NCI-H1048 (cell line): ENCODE data around the gene HLA-DRB5.
"Not testable (repeated sequence)": the region's sequence is repeated elsewhere in the genome, so short reads cannot be mapped to it uniquely, and the experiment has no call there.

Source experiments
- DNase-seq: peaks from one replicate; lab custom pipeline; 2025; lab: John Stamatoyannopoulos, UW

HLA-DRB5 gene

DNA sequence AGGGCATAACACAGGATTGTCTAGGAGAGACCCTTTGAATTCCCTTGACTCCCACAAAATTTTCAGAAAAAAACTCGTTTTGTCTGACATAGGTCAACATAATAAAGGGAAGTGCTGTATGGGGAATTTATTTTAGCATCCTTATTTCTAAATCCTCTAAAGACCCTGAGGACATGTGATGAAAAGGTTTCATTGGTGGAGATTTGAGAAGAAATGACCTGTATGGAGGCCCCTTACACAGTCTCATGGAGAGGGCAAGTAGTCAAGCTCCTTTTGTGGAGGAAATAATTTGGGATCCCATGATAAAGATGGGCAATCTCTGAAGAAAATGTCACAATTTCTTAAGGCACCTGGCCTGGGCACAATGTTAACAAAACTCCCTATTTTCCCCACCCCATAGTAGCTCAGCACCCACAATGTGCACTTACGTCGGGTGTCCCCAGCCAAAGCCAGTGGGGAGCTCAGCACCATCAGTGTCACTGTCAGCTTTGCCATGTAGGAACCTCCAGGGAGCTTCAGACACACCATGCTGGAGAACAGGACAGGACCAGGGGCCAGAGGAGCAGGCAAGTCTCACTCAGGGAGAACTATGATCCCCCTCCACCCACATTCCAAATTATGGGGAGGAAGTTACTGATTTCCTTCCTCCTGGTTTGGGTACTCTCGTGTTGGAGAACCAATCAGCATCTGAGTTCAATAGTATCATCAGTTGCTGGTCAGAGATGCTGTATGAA, at the start of gene HLA-DRB5:
HLA-DRB5 (minus strand) TSS at position 591 of the 734 bp plus-strand sequence; CDS start at position 528, 63 bp downstream.
- no peak for DNase-seq

DNA sequence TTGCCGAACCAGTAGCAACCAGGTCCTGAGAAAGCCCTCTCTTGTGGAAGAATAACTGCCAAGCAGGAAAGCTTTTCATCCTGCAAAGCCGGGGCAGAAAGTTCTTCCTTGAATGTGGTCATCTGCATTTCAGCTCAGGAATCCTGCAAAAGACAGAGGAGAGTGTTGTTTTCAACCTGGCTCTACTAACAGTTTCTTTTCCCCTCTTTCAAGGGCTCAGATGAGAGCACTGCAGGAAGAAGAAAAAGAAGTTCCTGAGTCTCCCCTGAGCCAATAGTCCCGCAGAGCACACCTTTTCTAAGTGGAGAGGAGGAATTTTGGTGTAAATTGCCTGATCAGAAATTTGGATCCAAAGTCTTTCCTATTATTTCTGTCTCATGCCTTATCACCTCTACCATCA, 48.9 kb upstream of the HLA-DRB5 start:
- DNase-seq: no peak

DNA sequence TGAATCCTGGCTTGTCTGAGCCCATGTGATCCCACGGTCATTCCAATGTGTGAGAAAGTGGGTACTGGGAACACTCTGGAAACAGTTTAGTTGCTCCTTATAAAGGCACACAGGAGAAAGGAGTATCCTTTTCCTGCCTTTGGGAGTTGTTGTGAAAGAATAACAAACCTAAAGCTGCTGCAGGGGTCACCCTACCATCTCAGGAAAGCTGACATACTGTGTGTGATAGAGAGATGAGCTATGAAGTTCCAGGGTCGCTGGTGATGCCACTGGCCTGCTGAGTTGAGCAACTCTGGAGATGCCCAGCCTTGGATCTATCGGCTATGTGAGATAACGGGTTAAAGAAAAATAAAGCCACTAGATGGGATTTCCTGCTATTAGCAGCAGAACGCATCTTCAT, 47.4 kb upstream of the HLA-DRB5 start:
- DNase-seq: not testable (repeated sequence)

DNA sequence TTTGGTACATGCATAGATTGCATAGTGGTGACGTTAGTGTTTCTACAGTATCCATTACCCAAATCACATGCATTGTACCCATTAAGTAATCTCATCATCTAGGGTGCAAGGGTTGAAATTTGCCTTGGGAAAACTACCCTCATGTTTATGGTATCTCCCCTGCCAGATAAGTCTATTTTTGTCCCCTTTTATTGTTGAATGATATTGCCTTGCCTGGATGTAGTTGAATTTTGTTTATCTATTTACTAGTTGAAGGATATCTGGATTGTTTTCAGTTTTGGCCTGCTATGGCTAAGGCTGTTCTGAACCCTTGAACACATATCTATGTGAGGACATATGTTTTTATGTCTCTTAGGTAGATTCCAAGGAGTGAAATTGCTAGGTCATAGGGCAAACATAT, 46.2 kb upstream of the HLA-DRB5 start:
- DNase-seq: no peak

DNA sequence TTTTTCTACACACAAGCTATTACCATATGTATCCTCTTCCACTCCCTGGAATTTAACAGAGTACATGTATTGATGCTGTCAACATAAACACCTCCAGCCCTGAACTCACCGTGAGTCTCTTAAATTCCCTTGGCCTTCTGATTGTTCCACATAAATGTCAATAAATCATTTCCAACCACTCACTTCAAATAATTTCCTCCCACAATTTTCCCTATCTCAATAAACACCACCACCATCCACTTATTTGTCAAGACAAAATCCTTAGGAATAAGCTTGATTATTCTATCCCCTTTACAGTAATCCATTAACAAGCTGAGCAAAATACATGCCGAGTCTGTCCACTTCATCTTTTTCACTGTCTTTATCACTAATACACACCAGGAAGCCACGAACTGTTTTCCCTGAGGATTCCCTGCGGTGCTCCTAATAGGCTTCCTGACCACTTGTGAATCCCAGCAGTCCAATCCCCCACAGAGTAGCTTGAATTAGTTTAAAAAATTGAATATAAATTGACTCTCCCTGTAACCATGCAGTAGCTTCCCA, 40.3 kb upstream of the HLA-DRB5 start:
- DNase-seq: no peak

DNA sequence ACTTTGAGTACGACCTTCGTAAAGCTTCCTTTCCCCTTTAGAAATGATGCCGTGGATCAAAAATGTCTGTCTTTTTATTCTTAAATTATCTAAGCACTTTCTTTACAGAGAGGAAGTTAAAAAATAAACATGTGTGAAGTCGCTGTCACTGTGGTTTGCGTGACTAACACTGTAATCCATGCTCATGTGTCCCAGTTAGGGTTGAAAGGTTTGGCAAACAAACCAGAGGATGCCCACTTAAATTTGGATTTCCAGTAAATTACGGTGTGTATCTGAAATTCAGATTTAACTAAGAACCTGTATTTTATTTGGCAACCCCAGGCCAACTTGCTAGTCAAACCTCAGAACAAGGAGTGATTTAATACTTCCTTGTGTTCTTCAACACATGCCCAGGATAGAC, 38.5 kb upstream of the HLA-DRB5 start:
- DNase-seq: no peak

DNA sequence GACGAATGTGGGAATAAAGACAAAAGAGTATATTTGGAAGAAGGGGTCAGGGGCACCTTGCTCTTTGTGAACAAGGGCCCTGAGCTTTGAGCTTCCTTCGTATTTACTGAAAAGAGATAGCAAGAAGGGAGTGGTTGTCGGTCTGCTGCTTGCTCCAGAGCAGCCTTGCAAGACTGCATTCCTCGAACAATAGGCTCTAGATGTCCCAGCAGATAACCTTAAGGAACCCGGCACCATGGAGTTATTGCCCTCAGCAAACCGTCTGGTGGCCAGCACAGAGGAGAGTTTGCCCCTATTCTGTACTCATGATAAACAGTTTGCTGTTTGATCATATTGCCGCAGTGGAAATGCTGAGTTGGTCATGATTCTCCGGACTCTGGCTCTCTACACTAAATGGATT, 36.9 kb upstream of the HLA-DRB5 start:
- DNase-seq: no peak

DNA sequence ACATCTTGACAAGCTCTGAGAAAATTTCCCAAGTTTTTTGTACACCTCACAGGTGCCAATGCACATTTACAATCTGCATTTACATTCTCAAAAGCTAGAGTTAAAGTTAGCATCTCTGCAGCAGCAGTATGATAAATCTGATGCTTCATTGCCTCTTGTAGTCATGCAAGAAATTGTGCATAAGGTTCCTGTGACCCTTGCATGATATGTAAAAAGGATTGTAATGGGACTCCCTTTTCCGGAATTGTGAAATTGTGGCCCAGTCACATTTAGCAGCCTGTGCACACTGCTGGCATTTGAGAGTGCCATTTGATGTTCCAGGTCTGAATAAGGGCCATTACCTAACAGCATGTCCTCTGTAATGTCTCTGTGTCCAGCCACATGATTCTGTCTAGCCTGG, 35.4 kb upstream of the HLA-DRB5 start:
- DNase-seq: no peak

DNA sequence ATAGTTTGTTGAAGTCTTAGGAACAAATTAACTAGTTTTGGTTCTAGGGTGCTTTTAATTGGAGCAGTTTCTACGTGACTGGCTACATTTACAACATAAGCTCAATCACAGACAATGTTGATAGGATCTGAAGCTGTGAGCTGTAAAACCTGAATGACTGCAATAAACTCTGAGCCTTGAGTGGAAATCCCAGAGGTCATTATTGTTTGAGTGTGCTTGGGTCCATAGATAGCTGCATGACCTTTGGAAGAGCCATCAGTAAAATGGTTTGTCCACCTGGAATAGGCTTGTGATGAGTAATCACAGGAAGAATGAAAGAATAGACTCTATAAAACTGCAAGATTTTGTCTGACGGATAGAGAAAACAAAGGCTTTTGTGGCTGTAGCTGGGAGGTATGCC, 32.9 kb upstream of the HLA-DRB5 start:
- DNase-seq: no peak

DNA sequence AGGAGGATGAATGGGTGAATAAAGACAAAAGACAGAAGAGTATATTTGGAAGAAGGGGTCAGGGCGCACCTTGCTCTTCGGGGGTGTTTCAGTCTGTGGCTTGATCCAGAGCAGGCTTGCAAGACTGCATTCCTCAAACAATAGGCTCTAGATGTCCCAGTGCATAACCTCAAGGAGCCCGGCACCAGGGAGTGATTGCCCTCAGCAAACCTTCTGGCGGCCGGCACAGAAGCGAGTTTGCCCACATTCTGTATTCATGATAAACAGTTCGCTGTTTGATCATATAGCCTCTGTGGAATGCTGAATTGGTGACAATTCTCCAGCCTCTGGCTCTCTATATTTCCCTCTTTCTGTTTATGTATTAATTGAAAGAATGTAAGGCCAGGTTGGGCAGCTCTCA, 29.7 kb upstream of the HLA-DRB5 start:
- DNase-seq: no peak

DNA sequence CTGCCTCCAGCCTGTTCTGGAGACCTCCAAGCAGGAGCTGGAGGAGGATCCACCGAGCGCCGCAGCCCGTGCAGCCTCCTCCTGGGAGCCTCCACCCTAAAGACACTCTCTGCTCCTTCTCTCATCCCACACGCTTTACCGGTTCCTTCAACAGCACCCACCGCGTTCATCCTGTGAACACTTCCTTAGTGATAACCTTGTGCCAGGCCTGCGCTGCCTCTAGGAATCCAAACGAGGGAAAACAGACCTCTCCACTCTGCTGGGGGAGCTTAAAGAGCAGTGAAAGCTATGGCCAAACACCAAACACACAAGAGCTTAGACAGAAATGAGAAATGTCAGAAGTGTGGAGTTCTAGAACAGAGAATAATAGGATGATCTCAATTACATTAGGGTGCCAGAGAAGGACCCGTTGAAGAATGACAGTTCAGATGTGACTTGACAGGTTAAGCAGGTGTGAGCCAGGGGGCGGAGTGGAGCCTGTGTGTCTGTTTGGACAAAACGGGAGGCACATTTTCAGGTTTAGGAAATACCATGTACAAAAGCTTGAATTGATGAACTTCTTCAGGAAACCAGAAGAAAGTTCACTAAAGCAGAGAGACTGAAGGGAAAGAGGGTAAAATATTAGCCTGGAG, 28.5 kb upstream of the HLA-DRB5 start:
- DNase-seq: no peak

DNA sequence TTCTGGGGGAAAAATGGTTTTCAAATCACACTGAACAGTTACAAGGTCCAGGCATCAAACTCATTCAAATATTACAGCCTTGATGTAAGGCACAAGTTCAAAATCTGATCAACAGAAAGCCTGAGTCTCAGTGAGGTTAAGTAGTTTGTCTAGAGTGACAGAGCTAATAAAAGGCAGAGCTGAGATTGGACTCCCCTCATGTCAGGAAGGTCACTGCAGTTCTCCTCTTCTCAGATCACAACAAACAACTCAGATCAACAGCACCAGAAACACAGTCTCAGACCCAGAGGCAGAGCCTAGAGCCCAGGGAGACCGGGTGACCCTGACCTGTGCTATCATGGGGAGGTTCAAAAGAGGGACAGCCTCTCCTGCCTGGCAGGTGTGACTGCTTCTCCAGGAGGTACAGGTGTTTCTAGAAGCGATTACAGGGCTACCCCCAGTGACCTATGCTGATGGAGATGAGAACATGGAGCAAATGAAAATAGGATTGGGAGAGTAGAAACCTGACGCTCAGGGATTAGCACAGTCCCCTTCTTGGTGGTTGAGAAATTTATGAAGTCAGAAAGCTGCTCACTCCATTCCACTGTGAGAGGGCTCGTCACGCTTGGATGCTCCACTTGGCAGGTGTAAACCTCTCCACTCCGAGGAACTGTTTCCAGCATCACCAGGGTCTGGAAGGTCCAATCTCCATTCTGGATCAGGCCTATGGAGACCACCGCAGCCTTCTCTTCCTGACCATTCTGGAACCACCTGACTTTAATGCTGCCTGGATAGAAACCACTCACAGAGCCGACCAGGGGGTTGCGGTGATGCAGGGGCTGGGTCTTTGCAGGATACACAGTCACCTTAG, 24.3 kb upstream of the HLA-DRB5 start:
- DNase-seq: no peak

DNA sequence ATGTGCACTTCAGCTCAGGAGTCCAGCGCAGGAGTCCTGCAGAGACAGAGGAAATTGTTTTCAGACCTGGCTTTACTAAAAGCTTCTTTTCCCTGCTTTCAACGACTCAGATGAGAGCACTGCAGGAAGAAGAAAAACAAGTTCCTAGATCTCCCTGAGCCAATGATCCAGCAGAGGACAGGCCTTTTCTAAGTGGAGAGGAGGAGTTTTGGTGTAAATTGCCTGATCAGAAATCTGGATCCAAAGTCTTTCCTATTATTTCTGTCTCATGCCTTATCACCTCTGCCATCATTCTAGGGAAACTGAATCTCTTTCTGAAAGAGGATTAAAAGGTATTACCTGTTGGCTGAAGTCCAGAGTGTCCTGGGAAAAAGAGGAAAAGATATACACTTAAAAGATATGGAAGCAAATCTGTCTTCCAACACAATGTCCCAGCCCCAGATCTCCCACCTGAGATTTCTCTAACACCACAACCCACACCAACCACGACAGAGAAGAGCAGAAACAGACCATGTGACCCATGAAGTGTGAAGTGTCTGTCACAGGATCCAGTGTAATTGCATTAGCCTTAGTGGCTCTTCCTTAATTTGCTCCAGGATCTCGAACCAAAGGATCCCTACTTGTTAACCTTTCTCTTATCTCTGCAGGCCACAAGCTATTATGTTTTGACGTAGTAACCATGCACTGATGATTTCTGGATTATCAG, 23.1 kb upstream of the HLA-DRB5 start:
- DNase-seq: no peak

DNA sequence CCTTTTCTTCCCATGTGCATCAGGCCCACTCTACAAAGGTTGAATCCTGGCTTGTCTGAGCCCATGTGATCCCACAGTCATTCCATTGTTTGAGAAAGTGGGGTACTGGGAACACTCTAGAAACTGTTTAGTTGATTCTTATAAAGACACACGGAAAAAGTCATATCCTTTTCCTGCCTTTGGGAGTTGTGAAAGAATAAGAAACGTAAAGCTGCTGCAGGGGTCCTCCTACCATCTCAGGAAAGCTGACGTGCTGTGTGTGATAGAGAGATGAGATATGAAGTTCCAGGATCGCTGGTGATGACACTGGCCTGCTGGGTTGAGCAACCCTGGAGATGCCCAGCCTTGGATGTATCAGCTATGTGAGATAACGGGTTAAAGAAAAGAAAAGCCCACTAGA, 21.3 kb upstream of the HLA-DRB5 start:
- DNase-seq: no peak

DNA sequence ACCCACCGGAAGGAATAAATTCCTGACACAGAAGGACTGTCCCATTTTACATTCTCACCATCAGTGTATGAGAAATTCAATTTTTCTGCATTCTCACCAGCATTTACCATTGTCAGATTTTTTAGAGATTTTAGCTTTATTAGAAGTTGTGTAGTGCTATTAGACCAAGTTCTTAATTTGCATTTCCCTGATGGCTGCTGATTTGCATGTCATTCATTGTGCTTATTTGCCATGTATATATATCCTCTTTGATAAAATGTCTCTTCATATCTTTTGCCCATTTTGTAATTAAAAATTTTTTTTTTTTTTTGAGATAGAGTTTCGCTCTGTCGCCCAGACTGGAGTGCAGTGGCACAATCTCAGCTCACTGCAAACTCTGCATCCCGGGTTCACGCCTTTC, 9.8 kb upstream of the HLA-DRB5 start:
- no peak for DNase-seq

DNA sequence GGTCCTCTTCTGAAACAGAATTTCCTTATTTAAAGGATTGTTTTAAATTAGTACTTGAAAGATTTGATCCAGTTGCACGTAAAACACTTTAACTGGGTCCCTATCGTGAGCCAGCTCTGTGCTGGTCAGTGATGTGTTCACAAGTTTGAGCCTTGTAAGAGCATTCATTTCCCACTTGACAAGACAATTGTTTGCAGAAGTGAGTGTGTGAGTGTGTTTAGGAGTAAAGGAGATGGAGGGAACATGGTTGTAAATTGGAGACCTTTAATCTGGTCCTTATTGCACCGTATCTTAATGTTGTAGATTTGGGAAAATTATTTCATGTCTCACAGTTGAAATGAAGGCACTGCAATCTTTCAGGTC, 325 bp upstream of the HLA-DRB5 start:
- not testable (repeated sequence) for DNase-seq

DNA sequence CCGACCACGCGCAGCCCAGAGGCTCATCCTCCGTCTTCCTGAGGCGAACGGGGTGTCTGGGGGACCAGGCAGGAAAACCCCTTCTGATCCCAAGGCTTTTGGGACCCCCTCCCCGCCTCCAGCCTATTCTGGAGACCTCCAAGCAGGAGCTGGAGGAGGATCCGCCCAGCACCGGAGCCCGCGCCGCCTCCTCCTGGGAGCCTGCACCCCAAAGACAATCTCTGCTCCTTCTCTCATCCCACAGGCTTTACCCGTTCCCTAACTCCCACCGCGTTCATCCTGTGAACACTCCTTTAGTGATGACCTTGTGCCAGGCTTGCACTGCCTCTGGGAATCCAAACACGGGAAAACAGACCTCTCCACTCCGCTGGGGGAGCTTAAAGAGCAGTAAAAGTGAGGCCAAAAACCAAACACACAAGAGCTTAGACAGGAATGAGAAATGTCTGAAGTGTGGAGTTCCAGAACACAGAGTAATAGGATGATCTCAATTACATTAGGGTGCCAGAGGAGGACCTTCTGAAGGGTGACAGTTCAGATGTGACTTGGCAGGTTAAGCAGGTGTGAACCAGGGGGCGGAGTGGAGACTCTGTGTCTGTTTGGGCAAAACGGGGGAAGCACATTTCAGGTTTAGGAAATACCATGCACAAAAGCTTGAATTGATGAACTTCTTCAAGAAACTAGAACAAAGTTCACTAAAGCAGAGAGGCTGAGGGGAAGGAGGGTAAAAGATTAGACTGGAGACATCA, 7.6 kb downstream of the HLA-DRB5 start:
- no peak for DNase-seq

DNA sequence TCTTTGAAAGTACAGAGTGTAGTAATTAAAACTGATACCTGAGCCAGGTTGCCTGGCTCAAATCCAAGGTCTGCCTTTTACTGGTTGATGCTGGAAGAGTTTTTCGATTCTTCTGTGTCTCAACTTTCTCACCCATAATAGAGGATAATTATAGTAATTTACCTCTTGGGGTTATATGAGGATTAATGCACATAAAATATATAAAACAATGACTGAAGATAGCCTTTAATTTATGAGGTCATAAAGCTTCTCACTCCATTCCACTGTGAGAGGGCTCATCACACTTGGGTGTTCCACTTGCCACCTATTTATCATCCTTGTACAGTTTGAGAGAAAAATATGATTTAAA, 10.2 kb downstream of the HLA-DRB5 start:
- no peak for DNase-seq

DNA sequence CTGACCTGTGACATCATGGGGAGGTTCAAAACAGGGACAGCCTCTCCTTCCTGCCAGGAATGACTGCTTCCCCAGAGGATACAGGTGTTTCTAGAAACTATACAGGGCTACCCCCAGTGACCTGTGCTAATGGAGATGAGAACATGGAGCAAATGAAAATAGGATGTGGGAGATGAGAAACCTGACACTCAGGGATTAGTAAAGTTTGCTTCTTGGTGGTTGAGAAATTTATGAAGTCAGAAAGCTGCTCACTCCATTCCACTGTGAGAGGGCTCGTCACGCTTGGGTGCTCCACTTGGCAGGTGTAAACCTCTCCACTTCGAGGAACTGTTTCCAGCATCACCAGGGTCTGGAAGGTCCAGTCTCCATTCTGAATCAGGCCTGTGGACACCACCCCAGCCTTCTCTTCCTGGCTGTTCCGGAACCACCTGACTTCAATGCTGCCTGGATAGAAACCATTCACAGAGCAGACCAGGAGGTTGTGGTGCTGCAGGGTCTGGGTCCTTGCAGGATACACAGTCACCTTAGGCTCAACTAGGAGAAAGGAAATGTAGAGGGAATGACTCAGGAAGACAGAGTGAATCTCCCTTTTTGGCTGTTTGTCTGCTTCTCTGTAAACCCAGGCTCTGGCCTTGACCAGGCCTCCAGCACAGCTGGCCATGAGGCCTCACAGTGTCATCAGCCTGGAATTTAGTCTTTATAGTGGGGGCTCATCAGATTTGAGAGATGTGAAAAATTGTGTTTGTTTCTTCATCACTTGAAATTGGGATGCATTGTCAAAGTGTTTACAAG, 10.8 kb downstream of the HLA-DRB5 start:
- no peak for DNase-seq

DNA sequence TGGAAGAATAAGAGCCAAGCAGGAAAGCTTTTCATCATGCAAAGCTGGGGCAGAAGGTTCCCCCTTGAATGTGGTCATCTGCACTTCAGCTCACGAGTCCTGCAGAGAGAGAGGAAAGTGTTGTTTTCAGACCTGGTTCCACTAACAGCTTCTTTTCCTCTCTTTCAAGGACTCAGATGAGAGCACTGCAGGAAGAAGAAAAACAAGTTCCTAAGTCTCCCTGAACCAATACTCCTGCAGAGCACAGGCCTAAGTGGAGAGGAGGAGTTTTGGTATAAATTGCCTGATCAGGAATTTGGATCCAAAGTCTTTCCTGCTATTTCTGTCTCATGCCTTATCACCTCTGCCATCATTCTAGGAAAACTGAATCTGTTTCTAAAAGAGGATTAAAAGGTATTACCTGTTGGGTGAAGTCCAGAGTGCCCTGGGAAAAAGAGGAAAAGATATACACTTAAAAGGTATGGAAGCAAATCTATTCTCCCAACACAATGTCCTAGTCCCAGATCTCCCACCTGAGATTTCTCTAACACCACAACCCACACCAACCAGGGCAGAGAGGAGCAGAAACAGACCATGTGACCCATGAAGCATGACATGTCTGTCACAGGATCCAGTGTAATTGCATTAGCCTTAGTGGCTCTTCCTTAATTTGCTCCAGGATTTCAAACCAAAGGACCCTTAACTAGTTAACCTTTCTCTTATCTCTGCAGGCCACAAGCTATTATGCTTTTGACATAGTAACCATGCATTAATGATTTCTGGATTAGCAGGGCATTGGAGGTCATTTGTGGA, 12.2 kb downstream of the HLA-DRB5 start:
- no peak for DNase-seq
